Urinary bladder (tissue), 4 donors: ENCODE measurements around the gene EEF1AKMT3. TPM values are rescaled to one million over a fixed set of nuclear protein-coding genes. Genes with fewer than 3 reads are reported as not detected.

Experiments used
- DNase-seq: peaks from one replicate; pipeline ENCODE4 v3.0.0-alpha.2; 2015; ENCODE audit errors: extremely low spot score
- H3K27ac ChIP-seq: one replicate; pipeline ENCODE4 v1.5.1; 2013; ENCODE audit warnings: low read depth, mild to moderate bottlenecking, moderate library complexity
- H3K36me3 ChIP-seq: one replicate; pipeline ENCODE4 v1.6.1; 2013; ENCODE audit warnings: mild to moderate bottlenecking, moderate library complexity; ENCODE audit not compliant: insufficient read depth
- H3K4me1 ChIP-seq: one replicate; pipeline ENCODE4 v1.6.1; 2013; ENCODE audit warnings: mild to moderate bottlenecking, moderate library complexity; ENCODE audit not compliant: insufficient read depth
- H3K4me3 ChIP-seq: one replicate; pipeline ENCODE4 v1.5.1; 2013; ENCODE audit warnings: low read depth, low read length
- WGBS: extraction: QIAGEN DNeasy Blood & Tissue Kit; methylation state at CpG from one replicate; pipeline ENCODE4 v1.1.7; 2013; 5-methylcytosine and 5-hydroxymethylcytosine counted together
- polyA plus RNA-seq: library from polyadenylated mRNA; stranded (reverse); fragments of 200-250 nt; gene quantifications from one replicate; pipeline ENCODE4 v1.2.3, GENCODE V29; 2013
- total RNA-seq: library from RNA; depleted of rRNA; stranded (reverse); fragments of >200 nt; gene quantifications from one replicate; pipeline ENCODE4 v1.2.3, GENCODE V29; 2014
- donor health status: healthy with polysubstance abuse.
- donor health status: healthy.

EEF1AKMT3 gene
- total and polyA plus RNA-seq, 2 donors, result 9.7 to 11.9 TPM

GRCh38 chr12:57739387-57739786 is 33.0 kb upstream of the EEF1AKMT3 start:
- Histone ChIP-seq H3K36me3 (no peaks in the 10 kb centered on the region), H3K27ac (no peak overlapping the region), H3K4me3 (no peak overlapping the region), H3K4me1 (no peaks in the 10 kb centered on the region)
- no peak for DNase-seq
- WGBS, result 17% methylated on average over 7 of the region's 7 CpGs

DNA sequence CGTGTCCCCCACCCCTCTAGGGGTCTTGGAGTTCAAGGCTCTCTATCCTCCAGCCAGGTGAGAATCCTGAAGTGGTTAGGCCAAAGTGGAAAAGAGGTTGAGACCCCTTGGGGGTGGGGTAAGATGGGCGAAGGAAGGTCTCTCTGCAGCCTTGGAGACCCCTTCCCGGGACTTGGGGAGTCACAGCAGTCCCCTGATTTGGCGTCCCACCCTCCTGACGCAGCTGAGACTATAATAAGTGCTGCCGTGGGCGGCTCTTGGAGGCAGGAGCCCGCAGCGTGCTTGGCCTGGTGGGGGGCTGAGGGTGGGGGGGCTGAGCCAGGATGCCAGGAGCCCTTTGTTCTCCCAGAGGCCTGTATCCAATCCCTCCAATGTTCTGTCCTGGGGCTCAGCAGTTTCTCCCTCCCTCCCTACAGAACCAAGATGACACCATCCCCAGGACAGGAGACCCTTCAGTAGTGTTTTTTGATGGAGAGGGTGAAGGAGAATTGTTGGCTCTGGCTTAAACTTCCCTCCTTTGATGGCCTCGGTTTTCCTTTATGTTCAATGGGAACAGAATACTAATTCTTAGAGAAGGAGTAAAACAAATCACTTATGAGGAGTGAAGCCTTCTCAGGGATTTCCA is 32.4 kb upstream of the EEF1AKMT3 start:
- Histone ChIP-seq H3K27ac (no peak overlapping the region), H3K4me3 (no peak overlapping the region), H3K36me3 (no peaks in the 10 kb centered on the region), H3K4me1 (no peaks in the 10 kb centered on the region)
- no peak for DNase-seq
- 30% methylated on average over 10 of the region's 10 CpGs for WGBS

GRCh38 chr12:57740656-57741412 is 31.6 kb upstream of the EEF1AKMT3 start:
- H3K27ac ChIP-seq, result no peak overlapping the region
- WGBS, result 55% methylated on average over 5 of the region's 5 CpGs
- no peaks in the 10 kb centered on the region for H3K36me3 ChIP-seq
- DNase-seq, result no peak
- H3K4me3 ChIP-seq, result no peak overlapping the region
- no peaks in the 10 kb centered on the region for H3K4me1 ChIP-seq

GRCh38 chr12:57741413-57741789 is 31.0 kb upstream of the EEF1AKMT3 start:
- no peak overlapping the region for H3K4me3 ChIP-seq
- 88% methylated on average over 1 of the region's 1 CpG for WGBS

DNA sequence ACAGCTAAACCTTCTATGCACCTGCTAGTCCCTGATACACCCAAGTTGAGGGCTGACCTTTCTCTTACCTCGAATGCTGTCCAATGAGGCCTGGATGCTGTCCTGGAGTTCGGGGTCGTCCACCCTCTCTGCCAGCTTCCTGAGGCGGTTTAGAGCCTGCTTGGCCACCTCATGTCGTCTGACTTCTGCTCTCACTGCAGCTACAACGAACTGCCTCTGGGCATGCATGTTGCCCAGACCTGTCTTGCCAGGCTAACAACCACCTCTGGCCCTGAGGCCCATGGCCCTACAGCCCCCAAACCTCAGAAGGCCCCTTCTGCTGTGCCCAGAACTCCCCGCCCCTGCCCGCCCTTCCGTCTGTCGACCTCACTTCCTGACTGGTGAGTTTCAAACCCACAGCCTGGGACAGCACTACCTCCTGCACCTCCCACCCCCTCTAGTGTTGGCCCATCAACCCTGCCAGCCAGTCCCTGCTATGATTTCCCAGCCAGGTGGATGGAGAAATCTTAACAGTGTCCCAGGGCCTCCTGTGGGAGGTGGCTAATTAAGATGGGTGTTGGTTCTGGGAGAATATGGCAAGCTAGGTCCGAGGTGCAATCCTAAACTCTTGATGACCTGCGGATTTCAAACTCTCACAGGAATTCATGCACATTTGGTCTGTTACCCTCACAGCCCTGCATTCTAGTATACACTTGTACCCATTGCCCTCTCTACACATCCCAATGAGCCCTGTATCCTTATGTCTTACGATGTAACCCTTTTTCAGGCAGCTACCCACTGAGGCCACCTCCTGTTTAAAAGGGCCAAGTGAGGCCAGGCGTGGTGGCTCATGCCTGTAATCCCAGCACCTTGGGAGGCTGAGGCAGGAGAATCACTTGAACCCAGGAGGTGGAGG is 30.3 kb upstream of the EEF1AKMT3 start:
- H3K4me3 ChIP-seq, result no peak overlapping the region
- no peak for DNase-seq
- no peaks in the 10 kb centered on the region for H3K4me1 ChIP-seq
- 47% methylated on average over 14 of the region's 14 CpGs for WGBS
- H3K36me3 ChIP-seq, result no peaks in the 10 kb centered on the region
- no peak overlapping the region for H3K27ac ChIP-seq

More at GRCh38 chr12:57741413-57741789, 31.0 kb upstream of the EEF1AKMT3 start:
- no peak overlapping the region for H3K27ac ChIP-seq
- no peak for DNase-seq
- no peaks in the 10 kb centered on the region for H3K4me1 ChIP-seq
- no peaks in the 10 kb centered on the region for H3K36me3 ChIP-seq

GRCh38 chr12:57743769-57744168 is 28.6 kb upstream of the EEF1AKMT3 start:
- no peaks in the 10 kb centered on the region for H3K36me3 ChIP-seq
- WGBS, result 89% methylated on average over 2 of the region's 2 CpGs
- no peaks in the 10 kb centered on the region for H3K4me1 ChIP-seq
- DNase-seq, result no peak
- H3K4me3 ChIP-seq, result no peak overlapping the region
- H3K27ac ChIP-seq, result no peak overlapping the region

- H3K36me3 ChIP-seq, result no peaks in the 10 kb centered on the region
- DNase-seq, result no peak
- H3K27ac ChIP-seq, result peak overlapping the region; percentile 77
- H3K4me1 ChIP-seq, result no peaks in the 10 kb centered on the region
- WGBS, result 13% methylated on average over 21 of the region's 21 CpGs
- H3K4me3 ChIP-seq, result peak overlapping the region; percentile 42
These were observed 28.1 kb upstream of the EEF1AKMT3 start for GRCh38 chr12:57744194-57744776.

DNA sequence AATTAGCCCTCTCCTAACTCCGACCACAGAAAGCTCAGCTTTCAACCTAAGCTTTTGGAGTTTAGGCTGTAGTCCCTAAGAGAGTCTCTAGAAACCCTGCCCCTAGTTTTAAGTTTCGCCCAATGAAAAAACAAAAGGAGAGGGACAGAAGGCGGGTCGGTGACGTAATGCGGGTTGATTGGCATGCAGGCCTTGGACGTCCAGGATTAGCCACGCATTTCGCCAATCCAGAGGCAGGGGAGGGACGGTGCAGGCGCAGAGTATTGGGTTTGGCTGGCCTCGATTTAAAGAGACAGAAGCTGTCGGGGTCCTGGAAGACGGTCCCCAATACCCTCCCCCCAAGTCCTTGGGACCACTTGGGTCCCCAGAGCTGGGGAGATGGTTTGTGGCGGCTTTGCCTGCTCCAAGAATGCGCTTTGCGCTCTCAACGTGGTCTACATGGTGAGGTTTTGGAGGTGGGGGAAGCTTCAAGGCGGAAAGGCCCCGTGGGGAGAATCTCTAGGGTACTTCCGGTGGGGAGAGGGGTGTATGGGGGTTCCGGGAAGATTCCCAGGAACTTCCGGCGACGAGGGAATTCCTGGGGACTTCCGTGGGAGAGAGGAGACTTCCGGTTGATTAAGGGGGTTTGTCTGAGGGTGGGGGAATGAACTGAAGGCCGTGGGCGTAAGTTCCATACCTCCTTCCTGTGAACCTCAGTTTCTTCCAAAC is 27.5 kb upstream of the EEF1AKMT3 start, which contains the start of gene TSPAN31:
Gene TSPAN31 (plus strand): TSS at position 263 of the 708 bp plus-strand sequence. CDS start 116 bp downstream, at position 379.
- peak within 1 kb of the TSS; percentile 42 for H3K4me3 ChIP-seq
- under 1% methylated on average over 29 of the region's 29 CpGs for WGBS
- H3K4me1 ChIP-seq, result no peaks in the 10 kb centered on the region
- H3K27ac ChIP-seq, result peak within 1 kb of the TSS; percentile 92
- no peaks in the 10 kb centered on the region for H3K36me3 ChIP-seq
- peak; percentile 97 for DNase-seq

DNA sequence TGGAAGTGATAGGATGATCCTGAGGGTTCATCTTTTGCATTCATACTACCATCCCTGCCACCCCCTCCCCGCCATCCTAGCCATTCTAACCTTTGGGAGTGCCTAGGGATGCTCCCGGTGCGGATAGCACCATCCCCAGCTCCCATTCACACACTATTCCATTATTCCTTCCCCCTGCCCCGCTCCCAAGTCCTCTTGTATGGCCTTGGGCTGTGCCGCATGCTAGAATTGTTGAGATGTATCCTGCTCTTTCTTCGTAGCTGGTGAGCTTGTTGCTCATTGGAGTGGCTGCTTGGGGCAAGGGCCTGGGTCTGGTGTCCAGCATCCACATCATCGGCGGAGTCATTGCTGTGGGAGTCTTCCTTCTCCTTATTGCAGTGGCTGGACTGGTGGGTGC is 26.9 kb upstream of the EEF1AKMT3 start:
- DNase-seq, result no peak
- H3K4me3 ChIP-seq, result peak overlapping the region; percentile 42
- H3K4me1 ChIP-seq, result no peaks in the 10 kb centered on the region
- 42% methylated on average over 8 of the region's 8 CpGs for WGBS
- no peaks in the 10 kb centered on the region for H3K36me3 ChIP-seq
- H3K27ac ChIP-seq, result peak overlapping the region; percentile 92

DNA sequence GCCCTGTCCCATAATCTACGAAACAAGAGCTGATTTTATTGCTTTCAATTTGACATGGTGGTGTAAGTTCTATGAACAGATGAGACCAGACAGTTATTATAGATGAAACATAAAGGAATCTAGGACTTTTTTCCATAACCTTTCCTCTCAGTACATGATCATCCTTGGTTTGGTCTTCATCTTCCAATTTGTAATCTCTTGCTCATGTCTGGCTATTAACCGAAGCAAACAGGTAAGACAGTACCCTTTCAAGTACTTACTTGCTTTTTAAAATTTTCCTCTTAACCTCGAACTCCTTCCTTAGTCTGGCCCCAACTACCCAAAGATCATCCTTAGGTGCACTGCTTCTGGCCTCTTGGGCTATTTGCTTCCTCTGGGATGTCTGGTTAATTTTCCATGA is 26.4 kb upstream of the EEF1AKMT3 start:
- Histone ChIP-seq H3K27ac (no peak overlapping the region), H3K4me3 (no peak overlapping the region), H3K36me3 (no peaks in the 10 kb centered on the region), H3K4me1 (no peaks in the 10 kb centered on the region)
- WGBS, result 88% methylated on average over 3 of the region's 3 CpGs
- no peak for DNase-seq

DNA sequence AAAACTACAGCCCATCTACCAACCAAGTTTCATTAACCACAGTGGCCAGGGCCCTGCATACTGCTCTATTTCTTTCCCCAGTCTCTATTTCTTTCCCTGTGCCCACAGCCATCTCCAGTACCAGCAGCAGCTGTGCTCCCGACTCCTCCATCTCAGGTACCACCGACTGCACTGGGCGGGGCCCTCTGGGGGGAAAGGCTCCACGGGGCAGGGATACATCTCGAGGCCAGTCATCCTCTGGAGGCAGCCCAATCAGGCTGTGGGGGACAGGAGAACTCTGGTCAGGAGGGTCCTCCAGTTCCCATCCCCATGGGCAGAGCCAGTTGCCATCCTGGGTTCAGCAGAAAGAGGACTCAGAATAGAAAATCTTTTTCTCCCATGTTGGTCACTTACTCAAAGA is 23.4 kb upstream of the EEF1AKMT3 start:
- H3K27ac ChIP-seq, result no peak overlapping the region
- 91% methylated on average over 5 of the region's 5 CpGs for WGBS
- DNase-seq, result no peak
- H3K4me3 ChIP-seq, result no peak overlapping the region
- no peaks in the 10 kb centered on the region for H3K4me1 ChIP-seq
- H3K36me3 ChIP-seq, result no peaks in the 10 kb centered on the region

DNA sequence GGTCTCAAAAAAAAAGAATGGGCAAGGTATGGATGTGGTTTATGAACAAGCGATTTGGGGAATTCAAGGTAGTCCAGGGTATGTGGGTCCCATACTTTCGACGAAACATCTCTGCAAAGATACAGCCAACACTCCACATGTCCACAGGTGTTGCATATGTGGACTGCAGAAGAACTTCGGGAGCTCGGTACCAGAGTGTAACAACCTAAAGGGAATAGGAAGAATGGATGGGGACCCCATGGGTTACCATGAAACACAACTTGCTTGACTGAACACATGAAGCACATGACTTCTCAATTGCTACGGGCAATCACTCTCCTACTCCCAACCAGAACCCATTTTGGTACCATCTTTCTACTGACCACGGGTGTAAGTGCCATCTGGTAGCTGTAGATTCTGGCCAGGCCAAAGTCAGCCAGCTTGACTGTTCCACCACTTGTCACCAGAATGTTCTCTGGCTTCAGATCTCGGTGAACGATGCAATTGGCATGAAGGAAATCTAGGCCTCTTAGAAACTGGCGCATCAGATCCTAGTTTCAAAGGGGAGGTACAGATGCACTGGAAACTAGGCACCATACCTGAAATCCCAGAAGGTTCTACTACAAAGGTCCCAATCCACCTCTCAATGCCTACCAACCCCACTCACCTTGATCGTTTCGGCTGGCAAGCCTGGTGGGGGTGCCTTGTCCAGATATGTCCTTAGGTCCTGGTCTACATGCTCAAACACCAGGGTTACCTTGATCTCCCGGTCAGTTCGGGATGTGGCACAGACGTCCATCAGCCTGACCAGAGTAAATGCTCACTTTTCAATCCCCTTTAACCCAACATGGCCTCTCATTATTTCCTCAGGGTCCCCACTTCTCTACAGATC is 21.6 kb upstream of the EEF1AKMT3 start:
- no peak overlapping the region for H3K4me3 ChIP-seq
- H3K4me1 ChIP-seq, result no peaks in the 10 kb centered on the region
- H3K36me3 ChIP-seq, result no peaks in the 10 kb centered on the region
- DNase-seq, result no peak
- no peak overlapping the region for H3K27ac ChIP-seq
- WGBS, result 88% methylated on average over 15 of the region's 15 CpGs
